NCI-H345 treated with DMSO at 0.1 percent for 48 hours (cell line): ENCODE measurements around the gene GABRQ.

ENCODE experiments used
- DNase-seq: peaks from one replicate; lab custom pipeline; 2025; ENCODE audit not compliant: unreplicated experiment; lab: John Stamatoyannopoulos, UW

GABRQ gene

GRCh38 chrX:152637649-152638442 lies at the start of gene GABRQ:
Gene GABRQ, plus strand, starts transcription at chrX:152637895. Its CDS starts 308 bp downstream, at chrX:152638203.
- peak; percentile 56 for DNase-seq

GRCh38 chrX:152588206-152588605 lies 49.5 kb upstream of the GABRQ start:
- no peak for DNase-seq

- DNase-seq: peak; percentile 1
Measured at GRCh38 chrX:152600853-152601633, 36.7 kb upstream of the GABRQ start.

GRCh38 chrX:152601848-152602616 lies 35.7 kb upstream of the GABRQ start:
- peak; percentile 15 for DNase-seq

- DNase-seq: no peak
Measured at GRCh38 chrX:152614791-152615190, 22.9 kb upstream of the GABRQ start.

- no peak for DNase-seq
Measured at GRCh38 chrX:152619897-152620296, 17.8 kb upstream of the GABRQ start.

GRCh38 chrX:152632445-152633097 lies 5.1 kb upstream of the GABRQ start:
- DNase-seq: peak; percentile 4

- peak; percentile 30 for DNase-seq
Measured at GRCh38 chrX:152635941-152636340, 1.8 kb upstream of the GABRQ start.

- DNase-seq: no peak
Measured at GRCh38 chrX:152638443-152638904, 779 bp downstream of the GABRQ start.

GRCh38 chrX:152639426-152639825 lies 1.7 kb downstream of the GABRQ start:
- DNase-seq: no peak

GRCh38 chrX:152640034-152640818 lies 2.5 kb downstream of the GABRQ start:
- DNase-seq: no peak

- no peak for DNase-seq
Measured at GRCh38 chrX:152641256-152641875, 3.7 kb downstream of the GABRQ start.

GRCh38 chrX:152641996-152642395 lies 4.3 kb downstream of the GABRQ start:
- no peak for DNase-seq

- no peak for DNase-seq
Measured at GRCh38 chrX:152642931-152643564, 5.4 kb downstream of the GABRQ start.

- no peak for DNase-seq
Measured at GRCh38 chrX:152646961-152647360, 9.3 kb downstream of the GABRQ start.

GRCh38 chrX:152647978-152648377 lies 10.3 kb downstream of the GABRQ start:
- no peak for DNase-seq

- no peak for DNase-seq
Measured at GRCh38 chrX:152652060-152652459, 14.4 kb downstream of the GABRQ start.

- DNase-seq: no peak
Measured at GRCh38 chrX:152652467-152652866, 14.8 kb downstream of the GABRQ start.

- DNase-seq: no peak
Measured at GRCh38 chrX:152656087-152656486, 18.4 kb downstream of the GABRQ start.
